Measurements from ENCODE around the gene TRIM58. TPM values are rescaled to one million over a fixed set of nuclear protein-coding genes. Genes with fewer than 3 reads are reported as not detected.

TRIM58 gene
- total RNA-seq, 1 experiment from 2014 or later, result not detected

DNA sequence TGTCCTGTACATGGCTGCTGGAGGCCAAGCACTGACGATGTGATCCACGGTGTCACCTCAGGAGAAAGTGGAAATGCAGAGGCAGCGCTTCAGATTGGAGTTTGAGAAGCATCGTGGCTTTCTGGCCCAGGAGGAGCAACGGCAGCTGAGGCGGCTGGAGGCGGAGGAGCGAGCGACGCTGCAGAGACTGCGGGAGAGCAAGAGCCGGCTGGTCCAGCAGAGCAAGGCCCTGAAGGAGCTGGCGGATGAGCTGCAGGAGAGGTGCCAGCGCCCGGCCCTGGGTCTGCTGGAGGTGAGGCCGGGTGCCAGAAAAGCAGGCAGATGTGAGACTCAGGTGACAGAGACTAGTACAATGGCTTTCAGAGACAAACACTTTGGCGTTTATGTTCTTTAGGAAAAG lies 7.7 kb downstream of the TRIM58 start:
- POLR2A ChIA-PET, result no interaction called here
- DNase-seq (ENCODE audit: low read depth, low spot score) (no peak), ATAC-seq (no peak)
- no peaks in the 10 kb centered on the region for H3K9me2 ChIP-seq (ENCODE audit: insufficient read depth)
- intact Hi-C loops (cut with micrococcal nuclease), result no loop called here
- no TSS peak for BruUV-seq (replicated peaks)
- no peaks in the 10 kb centered on the region for H3K27me3 ChIP-seq (ENCODE audit: insufficient read depth, low read length)
- peaks cover 10 to 12% of the 10 kb centered on the region in 2 experiments; a peak in 2 of 4 replicates for H3K9me3 ChIP-seq (ENCODE audit: control insufficient read depth in 1 of 2, insufficient read depth in 1 of 2, low read depth in 1 of 2, low read length in 2 of 2)
- no peaks in the 10 kb centered on the region for H4K20me1 ChIP-seq (ENCODE audit: insufficient read depth)
- no peak overlapping the region for H3K9ac ChIP-seq (ENCODE audit: low read length)
- H2AFZ ChIP-seq (ENCODE audit: low read depth, low read length, poor library complexity, severe bottlenecking), result no peak overlapping the region
- H3K36me3 ChIP-seq (ENCODE audit: control insufficient read depth in 1 of 2, insufficient read depth in 2 of 2, low read length in 2 of 2), result no peaks in the 10 kb centered on the region
- no peak for TF ChIP-seq SIN3A (IDR thresholded peaks at IDR 0.05; ENCODE audit: low read depth)
- no peak for TF ChIP-seq ELF1 (IDR thresholded peaks at IDR 0.05; ENCODE audit: borderline replicate concordance, low read depth)
- TF ChIP-seq, protein P1, sequence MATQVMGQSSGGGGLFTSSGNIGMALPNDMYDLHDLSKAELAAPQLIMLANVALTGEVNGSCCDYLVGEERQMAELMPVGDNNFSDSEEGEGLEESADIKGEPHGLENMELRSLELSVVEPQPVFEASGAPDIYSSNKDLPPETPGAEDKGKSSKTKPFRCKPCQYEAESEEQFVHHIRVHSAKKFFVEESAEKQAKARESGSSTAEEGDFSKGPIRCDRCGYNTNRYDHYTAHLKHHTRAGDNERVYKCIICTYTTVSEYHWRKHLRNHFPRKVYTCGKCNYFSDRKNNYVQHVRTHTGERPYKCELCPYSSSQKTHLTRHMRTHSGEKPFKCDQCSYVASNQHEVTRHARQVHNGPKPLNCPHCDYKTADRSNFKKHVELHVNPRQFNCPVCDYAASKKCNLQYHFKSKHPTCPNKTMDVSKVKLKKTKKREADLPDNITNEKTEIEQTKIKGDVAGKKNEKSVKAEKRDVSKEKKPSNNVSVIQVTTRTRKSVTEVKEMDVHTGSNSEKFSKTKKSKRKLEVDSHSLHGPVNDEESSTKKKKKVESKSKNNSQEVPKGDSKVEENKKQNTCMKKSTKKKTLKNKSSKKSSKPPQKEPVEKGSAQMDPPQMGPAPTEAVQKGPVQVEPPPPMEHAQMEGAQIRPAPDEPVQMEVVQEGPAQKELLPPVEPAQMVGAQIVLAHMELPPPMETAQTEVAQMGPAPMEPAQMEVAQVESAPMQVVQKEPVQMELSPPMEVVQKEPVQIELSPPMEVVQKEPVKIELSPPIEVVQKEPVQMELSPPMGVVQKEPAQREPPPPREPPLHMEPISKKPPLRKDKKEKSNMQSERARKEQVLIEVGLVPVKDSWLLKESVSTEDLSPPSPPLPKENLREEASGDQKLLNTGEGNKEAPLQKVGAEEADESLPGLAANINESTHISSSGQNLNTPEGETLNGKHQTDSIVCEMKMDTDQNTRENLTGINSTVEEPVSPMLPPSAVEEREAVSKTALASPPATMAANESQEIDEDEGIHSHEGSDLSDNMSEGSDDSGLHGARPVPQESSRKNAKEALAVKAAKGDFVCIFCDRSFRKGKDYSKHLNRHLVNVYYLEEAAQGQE (IDR thresholded peaks at IDR 0.05; ENCODE audit: low read depth), result no peak
- no peak for TF ChIP-seq POLR2AphosphoS5 (IDR thresholded peaks at IDR 0.05; ENCODE audit: low read depth, low read length)
- TF ChIP-seq, protein P2, sequence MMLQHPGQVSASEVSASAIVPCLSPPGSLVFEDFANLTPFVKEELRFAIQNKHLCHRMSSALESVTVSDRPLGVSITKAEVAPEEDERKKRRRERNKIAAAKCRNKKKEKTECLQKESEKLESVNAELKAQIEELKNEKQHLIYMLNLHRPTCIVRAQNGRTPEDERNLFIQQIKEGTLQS (IDR thresholded peaks at IDR 0.05), result no peak
- TF ChIP-seq EGR1 (IDR thresholded peaks at IDR 0.05; ENCODE audit: low read depth), result no peak
- TF ChIP-seq FOSL1 (IDR thresholded peaks at IDR 0.05; ENCODE audit: low read depth), result no peak
- no peak for TF ChIP-seq CBX3 (IDR thresholded peaks at IDR 0.05; ENCODE audit: low read depth)
- TF ChIP-seq JUND (IDR thresholded peaks at IDR 0.05), result no peak
- TF ChIP-seq ZFX (IDR thresholded peaks at IDR 0.05), result no peak
- no peak for TF ChIP-seq ZNF274 (IDR thresholded peaks at IDR 0.05; ENCODE audit: low read depth, low read length)
- TF ChIP-seq TCF7L2 (IDR thresholded peaks at IDR 0.05; ENCODE audit: borderline replicate concordance, extremely low read depth, insufficient read depth, insufficient read length), result no peak
- TF ChIP-seq, protein P3, sequence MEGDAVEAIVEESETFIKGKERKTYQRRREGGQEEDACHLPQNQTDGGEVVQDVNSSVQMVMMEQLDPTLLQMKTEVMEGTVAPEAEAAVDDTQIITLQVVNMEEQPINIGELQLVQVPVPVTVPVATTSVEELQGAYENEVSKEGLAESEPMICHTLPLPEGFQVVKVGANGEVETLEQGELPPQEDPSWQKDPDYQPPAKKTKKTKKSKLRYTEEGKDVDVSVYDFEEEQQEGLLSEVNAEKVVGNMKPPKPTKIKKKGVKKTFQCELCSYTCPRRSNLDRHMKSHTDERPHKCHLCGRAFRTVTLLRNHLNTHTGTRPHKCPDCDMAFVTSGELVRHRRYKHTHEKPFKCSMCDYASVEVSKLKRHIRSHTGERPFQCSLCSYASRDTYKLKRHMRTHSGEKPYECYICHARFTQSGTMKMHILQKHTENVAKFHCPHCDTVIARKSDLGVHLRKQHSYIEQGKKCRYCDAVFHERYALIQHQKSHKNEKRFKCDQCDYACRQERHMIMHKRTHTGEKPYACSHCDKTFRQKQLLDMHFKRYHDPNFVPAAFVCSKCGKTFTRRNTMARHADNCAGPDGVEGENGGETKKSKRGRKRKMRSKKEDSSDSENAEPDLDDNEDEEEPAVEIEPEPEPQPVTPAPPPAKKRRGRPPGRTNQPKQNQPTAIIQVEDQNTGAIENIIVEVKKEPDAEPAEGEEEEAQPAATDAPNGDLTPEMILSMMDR (IDR thresholded peaks at IDR 0.05 in 2 of 3, conservative IDR thresholded peaks at IDR 0.05 in 1 of 3; ENCODE audit: borderline replicate concordance in 1 of 3, insufficient read depth in 1 of 3, low read depth in 2 of 3, low read length in 2 of 3), result no peak
- TF ChIP-seq EZH2phosphoT487 (IDR thresholded peaks at IDR 0.05; ENCODE audit: borderline replicate concordance), result no peak
- TF ChIP-seq, protein P4, sequence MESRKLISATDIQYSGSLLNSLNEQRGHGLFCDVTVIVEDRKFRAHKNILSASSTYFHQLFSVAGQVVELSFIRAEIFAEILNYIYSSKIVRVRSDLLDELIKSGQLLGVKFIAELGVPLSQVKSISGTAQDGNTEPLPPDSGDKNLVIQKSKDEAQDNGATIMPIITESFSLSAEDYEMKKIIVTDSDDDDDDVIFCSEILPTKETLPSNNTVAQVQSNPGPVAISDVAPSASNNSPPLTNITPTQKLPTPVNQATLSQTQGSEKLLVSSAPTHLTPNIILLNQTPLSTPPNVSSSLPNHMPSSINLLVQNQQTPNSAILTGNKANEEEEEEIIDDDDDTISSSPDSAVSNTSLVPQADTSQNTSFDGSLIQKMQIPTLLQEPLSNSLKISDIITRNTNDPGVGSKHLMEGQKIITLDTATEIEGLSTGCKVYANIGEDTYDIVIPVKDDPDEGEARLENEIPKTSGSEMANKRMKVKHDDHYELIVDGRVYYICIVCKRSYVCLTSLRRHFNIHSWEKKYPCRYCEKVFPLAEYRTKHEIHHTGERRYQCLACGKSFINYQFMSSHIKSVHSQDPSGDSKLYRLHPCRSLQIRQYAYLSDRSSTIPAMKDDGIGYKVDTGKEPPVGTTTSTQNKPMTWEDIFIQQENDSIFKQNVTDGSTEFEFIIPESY (IDR thresholded peaks at IDR 0.05; ENCODE audit: extremely low read depth, insufficient replicate concordance, low read length), result no peak
- TF ChIP-seq RAD21 (IDR thresholded peaks at IDR 0.05; ENCODE audit: low read depth), result no peak
- no peaks in the 10 kb centered on the region for H3K4me1 ChIP-seq (ENCODE audit: control insufficient read depth in 1 of 2, insufficient read depth in 2 of 2, low read length in 2 of 2)
- no peak overlapping the region for H3K4me2 ChIP-seq (ENCODE audit: low read length)
- no peak overlapping the region for H3K27ac ChIP-seq (ENCODE audit: low read depth, low read length)
- no peak overlapping the region for H3K4me3 ChIP-seq (replicated peaks in 1 of 2; ENCODE audit: low read depth in 1 of 2, low read length in 2 of 2)
- no peaks in the 10 kb centered on the region for H3K79me2 ChIP-seq (ENCODE audit: insufficient read depth, low read length)
- CTCF ChIA-PET, result no interaction called here
- RAD21 ChIA-PET (ENCODE audit: low non-redundant PET in 1 of 2, low total read pairs in 2 of 2, uncharacterized antibody in 2 of 2, unreplicated experiment in 2 of 2), result no interaction called here

Measured in HCT116 (cell line).